NCI-H345 treated with DMSO at 0.1 percent for 48 hours (cell line): ENCODE measurements around the gene CCDC171.
"Not testable (repeated sequence)": the region's sequence is repeated elsewhere in the genome, so short reads cannot be mapped to it uniquely, and the experiment has no call there.

Experiments used
- DNase-seq: peaks from one replicate; lab custom pipeline; 2025; ENCODE audit not compliant: unreplicated experiment; lab: John Stamatoyannopoulos, UW

CCDC171 gene

GRCh38 chr9:15746905-15747304 lies 194.1 kb downstream of the CCDC171 start:
- no peak for DNase-seq

- DNase-seq: no peak
Observed at GRCh38 chr9:15755660-15756059, 202.8 kb downstream of the CCDC171 start.

DNA sequence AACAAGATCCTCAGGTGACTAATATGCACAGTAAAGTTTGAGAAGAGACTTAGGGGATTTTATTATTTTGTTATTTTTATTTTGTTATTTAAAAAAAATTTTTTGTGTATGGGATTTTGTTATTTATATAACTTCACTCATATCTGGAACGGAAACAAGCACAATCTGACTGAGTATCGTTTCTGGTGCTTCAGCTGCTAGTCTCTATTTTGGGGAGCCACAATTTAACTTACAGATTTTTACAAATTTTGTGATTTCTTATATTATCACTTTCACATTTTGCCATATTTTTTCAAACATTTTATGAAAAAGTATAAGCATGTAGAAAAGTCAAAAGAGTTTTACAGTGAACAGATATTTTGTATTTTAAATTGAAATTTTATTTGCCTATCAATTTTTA lies 208.7 kb downstream of the CCDC171 start:
- no peak for DNase-seq

- DNase-seq: no peak
Observed at GRCh38 chr9:15763371-15763770, 210.5 kb downstream of the CCDC171 start.

GRCh38 chr9:15764131-15764530 lies 211.3 kb downstream of the CCDC171 start:
- DNase-seq: no peak

GRCh38 chr9:15769547-15769946 lies 216.7 kb downstream of the CCDC171 start:
- DNase-seq: no peak

GRCh38 chr9:15778861-15779260 lies 226.0 kb downstream of the CCDC171 start:
- DNase-seq: no peak

DNA sequence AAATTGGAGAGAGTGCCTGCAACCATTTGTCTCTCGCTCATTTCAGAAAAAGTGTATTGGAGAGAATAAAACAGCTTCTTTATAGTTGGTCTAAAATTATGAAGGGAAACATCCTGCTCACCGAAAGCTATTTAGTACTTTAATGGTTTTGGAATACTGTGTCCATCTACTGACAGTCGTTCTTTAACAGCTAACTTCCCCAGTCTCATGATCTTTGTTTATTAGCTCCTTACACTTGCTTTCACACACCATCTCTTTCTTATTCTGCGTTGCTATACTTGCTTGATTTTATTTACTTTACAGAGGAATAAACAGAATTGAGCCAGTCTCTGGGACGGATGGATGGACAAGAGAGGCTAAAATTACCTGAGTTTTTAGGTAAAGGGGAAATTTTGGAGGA lies 229.3 kb downstream of the CCDC171 start:
- no peak for DNase-seq

DNA sequence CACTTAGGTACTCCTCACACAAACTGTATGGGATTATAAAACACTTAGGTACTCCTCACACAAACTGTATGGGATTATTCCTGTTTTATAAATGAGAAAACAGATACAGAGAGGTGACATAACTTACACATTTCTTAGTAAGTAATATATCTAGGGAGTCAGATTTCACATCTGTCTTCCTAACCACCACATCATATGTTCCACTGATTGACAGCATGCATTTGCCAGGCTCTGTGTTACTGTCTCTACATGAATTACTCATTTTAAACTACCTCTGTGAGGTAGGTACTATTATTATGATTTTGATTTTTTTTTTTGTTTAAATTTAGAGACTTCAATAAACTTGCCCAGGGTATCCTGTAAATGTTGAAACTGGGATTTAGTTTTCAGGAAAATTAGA lies 232.7 kb downstream of the CCDC171 start:
- no peak for DNase-seq

- DNase-seq: no peak
Observed at GRCh38 chr9:15786616-15787015, 233.8 kb downstream of the CCDC171 start.

DNA sequence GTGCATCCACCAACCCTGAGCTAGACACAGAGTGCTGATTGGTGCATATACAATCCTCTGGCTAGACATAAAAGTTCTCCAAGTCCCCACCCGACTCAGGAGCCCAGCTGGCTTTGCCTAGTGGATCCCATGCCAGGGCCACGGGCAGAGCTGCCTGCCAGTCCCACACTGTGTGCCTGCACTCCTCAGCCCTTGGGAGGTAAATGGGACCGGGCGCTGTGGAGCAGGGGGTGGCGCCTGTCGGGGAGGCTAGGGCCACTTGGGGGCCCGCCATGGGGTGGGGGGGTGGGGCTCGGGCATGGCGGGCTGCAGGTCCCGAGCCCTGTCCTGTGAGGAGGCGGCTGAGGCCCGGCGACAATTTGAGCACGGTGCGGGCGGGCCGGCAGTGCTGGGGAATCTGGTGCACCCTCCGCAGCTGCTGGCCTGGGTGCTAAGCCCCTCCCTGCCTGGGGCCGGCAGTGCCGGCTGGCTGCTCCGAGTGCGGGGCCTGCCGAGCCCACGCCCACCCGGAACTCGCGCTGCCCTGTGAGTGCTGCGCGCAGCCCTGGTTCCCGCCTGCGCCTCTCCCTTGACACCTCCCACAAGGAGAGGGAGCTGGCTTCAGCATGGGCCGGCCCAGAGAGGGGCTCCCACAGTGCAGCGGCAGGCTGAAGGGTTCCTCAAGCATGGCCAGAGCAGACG lies 257.5 kb downstream of the CCDC171 start:
- not testable (repeated sequence) for DNase-seq

DNA sequence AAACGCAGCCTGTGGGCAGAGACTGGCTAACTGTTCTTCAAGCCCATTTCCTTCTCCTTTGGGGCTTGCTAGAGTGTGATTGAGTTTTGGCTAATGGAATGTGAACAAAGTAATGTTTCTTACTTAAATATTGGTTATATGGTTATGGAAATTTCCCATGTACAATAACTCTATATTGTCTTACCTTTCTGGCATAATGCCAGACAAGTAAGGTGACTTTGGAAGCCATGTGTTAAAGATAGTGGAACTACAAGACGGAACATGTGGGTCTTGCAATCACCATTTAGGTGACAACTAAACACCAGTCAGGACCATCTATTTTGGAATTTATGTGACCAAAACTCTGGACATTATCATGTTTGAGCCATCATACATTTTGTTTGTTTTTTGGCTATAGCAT lies 260.2 kb downstream of the CCDC171 start:
- DNase-seq: no peak

GRCh38 chr9:15824310-15824709 lies 271.5 kb downstream of the CCDC171 start:
- DNase-seq: no peak

GRCh38 chr9:15831384-15831783 lies 278.5 kb downstream of the CCDC171 start:
- no peak for DNase-seq

DNA sequence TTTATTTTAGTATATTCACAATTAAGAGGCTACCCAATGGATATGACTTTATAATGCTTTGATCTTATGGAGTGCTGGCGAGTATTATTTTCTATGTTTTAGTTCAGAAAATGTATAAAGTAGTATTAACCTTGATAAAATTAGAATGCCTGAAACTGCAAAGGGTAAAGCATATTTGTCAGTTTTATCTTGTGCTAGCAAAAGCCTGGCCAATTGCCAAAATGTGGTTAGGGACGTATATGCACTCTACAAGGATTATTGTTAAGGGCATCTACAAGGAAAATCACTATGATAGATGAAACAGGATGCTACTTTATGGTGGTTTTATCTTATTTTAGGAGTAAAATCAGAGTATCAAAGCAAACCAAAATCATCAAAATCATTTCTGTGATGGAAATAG lies 281.7 kb downstream of the CCDC171 start:
- DNase-seq: no peak

DNA sequence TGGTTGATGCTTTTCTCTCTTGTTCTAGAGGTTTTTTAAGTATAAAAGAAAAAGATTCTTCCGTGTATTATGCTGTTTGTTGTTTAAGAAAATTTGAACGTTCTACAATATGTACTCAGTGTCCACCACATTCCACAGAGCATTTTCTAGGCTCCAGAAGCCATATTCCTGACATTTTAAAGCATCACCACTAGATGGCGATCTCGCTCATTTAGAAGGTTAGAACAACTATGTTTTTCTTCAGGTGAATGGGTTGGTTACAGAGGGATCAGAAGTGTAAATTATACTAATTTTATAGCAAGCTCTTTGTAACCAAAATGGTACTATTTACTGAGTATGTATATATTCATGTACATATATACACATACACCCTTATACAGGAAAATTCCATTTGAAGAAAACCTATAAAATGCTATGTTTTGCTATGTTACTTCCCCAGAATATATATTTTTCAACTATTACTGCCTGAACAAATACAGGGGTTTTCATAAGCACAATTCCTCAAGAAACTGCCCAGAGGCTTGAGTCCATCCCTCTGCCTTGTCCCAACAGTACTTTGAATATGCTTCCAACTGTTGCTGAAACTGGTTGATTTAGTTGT lies 284.3 kb downstream of the CCDC171 start:
- DNase-seq: peak; percentile 64

DNA sequence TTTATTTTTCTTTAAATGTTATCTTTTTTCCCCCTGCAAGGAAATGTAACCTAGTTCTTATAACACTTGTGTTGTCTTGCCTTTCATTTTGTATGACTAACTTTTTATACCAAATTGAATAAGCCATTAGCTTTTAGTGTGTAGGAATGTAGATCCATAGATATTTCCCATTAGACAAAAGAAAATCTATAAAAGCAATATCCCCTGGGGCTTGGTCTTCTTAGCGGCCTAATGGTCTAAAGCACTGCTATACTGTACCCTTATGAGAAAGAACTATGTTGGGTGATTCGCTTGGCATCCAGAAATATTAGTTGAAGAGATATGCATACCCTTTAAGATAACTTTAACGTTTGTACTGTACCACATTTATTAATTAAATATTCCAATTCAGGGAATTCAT lies 289.2 kb downstream of the CCDC171 start:
- DNase-seq: no peak

- no peak for DNase-seq
Observed at GRCh38 chr9:15843316-15843715, 290.5 kb downstream of the CCDC171 start.

DNA sequence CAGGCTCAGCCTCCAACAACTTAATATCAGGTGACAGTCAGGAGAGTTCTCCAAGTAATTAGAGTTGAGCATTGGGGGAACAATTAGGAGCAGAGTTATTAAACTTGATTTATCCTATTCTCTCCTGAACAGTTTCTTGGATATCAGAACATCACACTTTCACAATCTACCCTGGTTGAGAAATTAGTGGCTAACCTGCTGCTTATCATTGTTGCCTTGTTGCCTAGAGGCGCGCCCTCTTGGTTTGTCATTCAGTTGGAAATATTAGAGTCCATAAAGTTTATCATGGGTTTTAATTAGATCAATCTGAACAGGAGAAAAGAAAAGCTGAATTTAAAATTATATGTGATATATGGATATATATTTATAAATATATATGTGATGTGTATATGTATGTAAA lies 291.1 kb downstream of the CCDC171 start:
- no peak for DNase-seq

DNA sequence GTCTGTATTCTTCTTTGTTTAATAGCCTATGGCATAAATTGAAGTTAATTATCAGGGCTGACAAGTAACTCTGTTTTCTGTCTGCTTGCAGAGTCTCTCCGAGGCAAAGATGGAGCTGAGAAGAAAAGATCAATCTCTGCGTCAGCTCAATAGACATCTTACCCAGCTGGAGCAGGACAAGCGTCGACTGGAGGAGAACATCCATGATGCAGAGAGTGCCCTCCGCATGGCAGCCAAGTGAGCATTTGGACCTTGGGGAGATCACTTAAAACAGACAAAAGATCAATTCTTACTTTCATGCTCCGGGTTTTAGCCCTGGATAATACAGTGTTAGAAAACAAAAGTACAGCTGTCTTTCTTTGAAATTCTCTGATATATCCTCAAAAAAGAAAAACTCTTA lies 293.8 kb downstream of the CCDC171 start:
- DNase-seq: no peak

DNA sequence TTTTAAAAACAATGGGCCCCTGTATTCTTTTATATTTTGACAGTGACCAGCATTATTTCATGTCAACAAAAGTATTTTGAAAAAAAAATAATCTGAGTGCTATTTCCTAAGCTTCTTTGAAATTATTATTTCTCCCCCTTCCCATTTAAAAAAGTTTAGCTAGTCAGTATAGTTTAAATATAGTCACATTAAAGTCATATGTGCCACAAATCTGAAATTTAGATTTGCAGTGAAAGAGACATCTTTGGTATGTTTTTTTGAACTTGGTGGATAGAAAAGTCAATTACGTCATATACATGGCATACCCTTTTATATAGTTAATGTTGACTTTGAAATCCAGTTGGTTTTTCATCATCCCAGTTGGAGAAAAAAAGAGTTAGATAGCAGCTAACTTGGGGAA lies 297.0 kb downstream of the CCDC171 start:
- DNase-seq: no peak

DNA sequence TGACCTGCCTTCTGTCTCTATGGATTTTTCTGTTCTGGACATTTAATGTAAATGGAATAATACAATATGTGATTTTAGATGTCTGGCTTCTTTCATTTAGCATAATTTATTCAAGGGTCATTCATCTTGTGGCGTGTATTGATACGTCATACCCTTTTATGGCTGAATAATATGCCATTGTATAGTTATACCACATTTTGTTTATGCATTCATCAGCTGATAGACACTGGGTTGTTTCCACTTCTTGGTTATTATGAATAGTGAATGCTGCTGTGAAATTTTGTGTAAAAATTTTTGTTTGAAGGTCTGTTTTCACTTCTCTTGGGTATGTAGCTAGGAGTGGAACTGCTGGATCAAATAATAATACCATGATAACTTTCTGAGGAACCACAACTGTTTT lies 298.9 kb downstream of the CCDC171 start:
- no peak for DNase-seq

DNA sequence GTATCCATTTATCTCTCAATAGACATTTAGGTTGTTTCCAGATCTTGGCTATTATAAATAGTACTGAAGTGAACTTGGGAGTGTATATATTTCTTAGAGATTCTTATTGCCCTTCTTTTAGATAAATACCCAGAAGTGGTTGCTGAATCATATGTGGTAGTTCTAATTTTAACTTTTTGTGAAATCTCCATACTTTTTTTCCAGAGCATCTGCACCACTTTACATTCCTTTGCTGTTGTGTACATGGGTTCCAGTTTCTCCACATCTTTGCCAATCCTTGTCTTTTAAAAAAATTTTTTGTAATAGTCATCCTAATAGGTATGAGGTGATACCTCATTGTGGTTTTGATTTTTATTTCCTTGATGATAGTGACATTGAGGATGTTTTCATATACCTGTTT lies 303.7 kb downstream of the CCDC171 start:
- no peak for DNase-seq
